Neutrophil (primary cell): Measurements from ENCODE around the gene YDJC.
"Not testable (repeated sequence)": the region's sequence is repeated elsewhere in the genome, so short reads cannot be mapped to it uniquely, and the experiment has no call there.

Source experiments
- H3K27ac ChIP-seq: fragments of 200-600 bp; sonication (generic); 2 replicates; pipeline ENCODE4 v1.5.1; 2016; ENCODE audit warnings: mild to moderate bottlenecking, moderate library complexity
- H3K27me3 ChIP-seq: fragments of 200-600 bp; sonication (generic); 2 replicates; pipeline ENCODE4 v1.6.0; 2016; ENCODE audit warnings: mild to moderate bottlenecking
- H3K36me3 ChIP-seq: fragments of 200-600 bp; sonication (generic); 2 replicates; pipeline ENCODE4 v1.5.1; 2017
- H3K4me1 ChIP-seq, 2 experiments: fragments of 200-600 bp in 1 of 2; sonication (generic) in 1 of 2; 1 replicate in 1 of 2; 2 replicates in 1 of 2; pipeline versions ENCODE4 v1.5.1 to v1.6.1; 2013 to 2016; ENCODE audit warnings: low read depth in 1 of 2, low read length in 1 of 2, mild to moderate bottlenecking in 1 of 2, moderate library complexity in 1 of 2; ENCODE audit not compliant: control insufficient read depth in 1 of 2, insufficient read depth in 1 of 2
- H3K4me3 ChIP-seq, 2 experiments: fragments of 200-600 bp in 1 of 2; sonication (generic) in 1 of 2; 1 replicate in 1 of 2; 2 replicates in 1 of 2; pipeline ENCODE4 v1.5.1; 2013 to 2016; ENCODE audit warnings: low read depth in 1 of 2, low read length in 1 of 2, mild to moderate bottlenecking in 1 of 2, moderate library complexity in 1 of 2
- H3K9me3 ChIP-seq: fragments of 200-600 bp; sonication (generic); 2 replicates; pipeline ENCODE4 v1.5.1; 2016
- TF ChIP-seq, protein P1 (sequence below): fragments of 200-600 bp; sonication (generic); IDR thresholded peaks from 2 replicates; pipeline ENCODE4 v1.5.1; 2016; ENCODE audit warnings: antibody characterized with exemption

Gene YDJC

GRCh38 chr22:21641789-21642583, 12.2 kb upstream of the YDJC start, which contains the start of gene SDF2L1:
Gene SDF2L1, plus strand, starts transcription at chr22:21642302. Its CDS starts 35 bp downstream, at chr22:21642337.
- no peaks in the 10 kb centered on the region for H3K9me3 ChIP-seq
- no peaks in the 10 kb centered on the region for H3K27me3 ChIP-seq
- TF ChIP-seq, protein P1, sequence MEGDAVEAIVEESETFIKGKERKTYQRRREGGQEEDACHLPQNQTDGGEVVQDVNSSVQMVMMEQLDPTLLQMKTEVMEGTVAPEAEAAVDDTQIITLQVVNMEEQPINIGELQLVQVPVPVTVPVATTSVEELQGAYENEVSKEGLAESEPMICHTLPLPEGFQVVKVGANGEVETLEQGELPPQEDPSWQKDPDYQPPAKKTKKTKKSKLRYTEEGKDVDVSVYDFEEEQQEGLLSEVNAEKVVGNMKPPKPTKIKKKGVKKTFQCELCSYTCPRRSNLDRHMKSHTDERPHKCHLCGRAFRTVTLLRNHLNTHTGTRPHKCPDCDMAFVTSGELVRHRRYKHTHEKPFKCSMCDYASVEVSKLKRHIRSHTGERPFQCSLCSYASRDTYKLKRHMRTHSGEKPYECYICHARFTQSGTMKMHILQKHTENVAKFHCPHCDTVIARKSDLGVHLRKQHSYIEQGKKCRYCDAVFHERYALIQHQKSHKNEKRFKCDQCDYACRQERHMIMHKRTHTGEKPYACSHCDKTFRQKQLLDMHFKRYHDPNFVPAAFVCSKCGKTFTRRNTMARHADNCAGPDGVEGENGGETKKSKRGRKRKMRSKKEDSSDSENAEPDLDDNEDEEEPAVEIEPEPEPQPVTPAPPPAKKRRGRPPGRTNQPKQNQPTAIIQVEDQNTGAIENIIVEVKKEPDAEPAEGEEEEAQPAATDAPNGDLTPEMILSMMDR = peak; percentile 54
- peaks cover 22 to 26% of the 10 kb centered on the region in 2 experiments for H3K4me1 ChIP-seq
- peak within 1 kb of the TSS; percentile 54 for H3K27ac ChIP-seq
- H3K36me3 ChIP-seq = no peaks in the 10 kb centered on the region
- peak within 1 kb of the TSS; percentile 82 to 86 for H3K4me3 ChIP-seq

- Histone ChIP-seq H3K4me3 (peak overlapping the region; percentile 82 to 86), H3K27ac (peak overlapping the region; percentile 54)
- TF ChIP-seq, protein P1 = no peak
Measured at GRCh38 chr22:21641417-21641788, 11.6 kb upstream of the YDJC start.

DNA sequence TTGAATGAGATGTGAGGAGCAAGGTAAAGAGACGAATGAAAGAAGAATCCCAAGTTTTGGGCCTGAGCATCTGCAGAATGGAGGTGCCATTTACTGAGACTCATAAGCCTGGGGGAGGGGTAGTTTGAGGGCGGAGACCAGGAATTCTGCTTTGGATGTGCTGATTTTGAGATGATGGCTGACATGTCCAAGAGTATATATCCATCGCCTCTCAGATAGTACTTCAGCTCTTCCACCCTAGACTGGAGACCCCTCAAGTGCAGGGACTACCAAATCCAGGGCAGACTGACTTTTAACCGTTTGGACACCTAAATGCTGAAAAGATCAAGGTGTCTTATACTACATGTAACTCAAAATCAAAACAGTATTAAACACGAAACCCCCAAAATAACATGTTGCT, 11.0 kb upstream of the YDJC start:
- H3K27me3 ChIP-seq = no peaks in the 10 kb centered on the region
- no peak overlapping the region for H3K27ac ChIP-seq
- H3K9me3 ChIP-seq = no peaks in the 10 kb centered on the region
- H3K36me3 ChIP-seq = no peaks in the 10 kb centered on the region
- H3K4me3 ChIP-seq = no peak overlapping the region
- TF ChIP-seq, protein P1 = no peak
- H3K4me1 ChIP-seq = peaks cover 22 to 23% of the 10 kb centered on the region in 2 experiments

More at GRCh38 chr22:21641417-21641788, 11.6 kb upstream of the YDJC start:
- Histone ChIP-seq H3K4me1 (peaks cover 22 to 23% of the 10 kb centered on the region in 2 experiments), H3K9me3 (no peaks in the 10 kb centered on the region), H3K36me3 (no peaks in the 10 kb centered on the region), H3K27me3 (no peaks in the 10 kb centered on the region)

DNA sequence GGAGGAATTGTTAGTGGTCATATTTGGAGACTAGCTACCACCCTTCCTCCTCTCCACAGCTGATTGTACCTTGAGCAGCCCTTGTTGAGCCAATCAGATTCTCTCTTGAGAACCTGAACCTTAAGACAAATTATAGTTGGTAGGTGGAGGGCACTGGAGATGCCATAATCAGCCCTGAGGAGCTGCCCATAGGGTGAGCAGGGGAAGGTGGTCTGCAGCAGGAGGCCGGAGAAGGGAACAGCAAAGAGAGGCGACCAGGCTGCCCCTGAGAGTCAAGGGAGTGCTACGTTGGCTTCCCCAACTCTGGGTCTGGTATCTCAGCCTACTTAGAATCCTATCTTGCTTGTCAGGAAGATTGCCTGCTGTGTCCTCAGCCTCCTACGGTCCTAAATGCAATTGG, 9.5 kb upstream of the YDJC start:
- TF ChIP-seq, protein P1 = no peak
- Histone ChIP-seq H3K36me3 (no peaks in the 10 kb centered on the region), H3K27ac (no peak overlapping the region), H3K9me3 (no peaks in the 10 kb centered on the region), H3K4me3 (no peak overlapping the region), H3K27me3 (no peaks in the 10 kb centered on the region), H3K4me1 (peaks cover 22 to 23% of the 10 kb centered on the region in 2 experiments)

DNA sequence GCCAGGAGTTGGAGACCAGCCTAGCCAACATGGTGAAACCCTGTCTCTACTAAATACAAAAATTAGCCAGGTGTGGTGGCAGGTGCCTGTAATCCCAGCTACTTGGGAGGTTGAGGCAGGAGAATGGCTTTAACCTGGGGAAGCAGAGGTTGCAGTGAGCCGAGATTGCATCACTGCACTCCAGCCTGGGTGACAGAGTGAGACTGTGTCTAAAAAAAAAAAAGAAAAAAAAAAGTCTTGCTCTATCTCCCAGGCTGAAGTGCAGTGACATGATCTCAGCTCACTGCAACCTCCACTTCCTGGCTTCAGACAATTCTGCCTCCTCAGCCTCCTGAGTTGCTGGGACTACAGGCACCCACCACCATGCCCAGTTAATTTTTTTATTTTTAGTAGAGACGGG, 7.6 kb upstream of the YDJC start:
- H3K4me3 ChIP-seq, H3K9me3 ChIP-seq, H3K27me3 ChIP-seq, H3K36me3 ChIP-seq, H3K27ac ChIP-seq: not testable (repeated sequence)
- H3K4me1 ChIP-seq = peaks cover 12% of the 10 kb centered on the region in 2 experiments

DNA sequence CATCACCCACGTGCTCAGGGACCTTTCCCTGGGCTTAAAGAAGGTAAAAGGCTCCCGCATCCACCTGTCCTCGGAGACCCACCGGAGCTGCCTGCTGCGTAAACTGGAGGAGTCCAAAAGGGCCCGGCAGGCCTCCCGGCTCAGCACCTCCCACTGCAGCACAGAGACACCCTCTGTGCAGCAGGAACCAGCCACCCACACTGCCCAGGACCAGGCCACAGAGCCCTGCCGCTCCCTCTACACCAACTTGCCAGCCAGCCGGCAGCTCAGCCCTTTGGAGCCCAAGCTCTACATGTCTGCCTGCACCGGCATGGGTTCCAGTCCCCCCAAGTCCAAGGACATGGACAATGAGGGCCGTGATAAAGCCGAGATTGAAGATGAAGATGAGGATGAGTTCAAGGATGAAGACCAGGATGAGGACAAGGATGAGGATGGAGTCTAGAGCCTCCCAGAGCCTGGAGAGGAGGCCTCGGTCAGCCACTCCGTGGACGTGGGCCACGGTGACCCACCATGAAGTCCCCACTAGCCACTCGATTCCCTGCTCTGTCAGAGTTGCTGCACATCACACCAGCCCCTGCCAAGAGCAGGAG, 6.9 kb upstream of the YDJC start:
- Histone ChIP-seq H3K4me3 (no peak overlapping the region), H3K36me3 (no peaks in the 10 kb centered on the region), H3K9me3 (no peaks in the 10 kb centered on the region), H3K4me1 (peaks cover 9% of the 10 kb centered on the region in 2 experiments), H3K27me3 (no peaks in the 10 kb centered on the region), H3K27ac (no peak overlapping the region)
- TF ChIP-seq, protein P1 = no peak
